Activated CD4-positive, alpha-beta T cell treated with anti-CD3 and anti-CD28 coated beads for 36 hours (primary cell): ENCODE results near the gene DIP2C. TPM values are rescaled to one million over a fixed set of nuclear protein-coding genes. Genes with fewer than 3 reads are reported as not detected.

Experiments
- ATAC-seq: fragments of 200-7000 bp; cut with Tn5 transposase; one replicate; pipeline ENCODE4 v1.10.0; 2021; ENCODE audit warnings: mild to moderate bottlenecking, moderate library complexity
- CTCF ChIA-PET: fragments of 350-600 bp; sonication (Branson Sonifier 250); formaldehyde crosslinking; loops from one replicate; lab custom pipeline; 2021; ENCODE audit warnings: antibody characterized with exemption; lab: Charles Lee
- POLR2A ChIA-PET: fragments of 350-600 bp; sonication (Branson Sonifier 250); formaldehyde crosslinking; loops from one replicate; lab custom pipeline; 2021; ENCODE audit warnings: antibody characterized with exemption, inconsistent platforms; lab: Charles Lee
- DNase-seq: peaks from one replicate; pipeline ENCODE4 v3.0.0-alpha.2; 2020
- H3K27ac Mint-ChIP-seq: one replicate; pipeline ENCODE4 v1.8.0; 2021; ENCODE audit warnings: mixed read lengths
- H3K27me3 Mint-ChIP-seq: one replicate; pipeline ENCODE4 v1.8.0; 2021; ENCODE audit warnings: mixed read lengths
- H3K36me3 Mint-ChIP-seq: one replicate; pipeline ENCODE4 v1.8.0; 2021; ENCODE audit warnings: low read depth, mixed read lengths
- H3K4me1 Mint-ChIP-seq: one replicate; pipeline ENCODE4 v1.8.0; 2021; ENCODE audit warnings: mixed read lengths
- H3K4me3 Mint-ChIP-seq: one replicate; pipeline ENCODE4 v1.8.0; 2021; ENCODE audit warnings: mild to moderate bottlenecking, moderate library complexity, mixed read lengths
- H3K9me3 Mint-ChIP-seq: one replicate; pipeline ENCODE4 v1.8.0; 2021; ENCODE audit warnings: low read depth, mixed read lengths
- intact Hi-C, 2 experiments: fragments of 100-400 bp; cut with DNase I in 1 of 2; cut with micrococcal nuclease in 1 of 2; formaldehyde crosslinking; loops; one replicate each; pipeline versions ENCODE4 v1.14.2 to v1.15.1; 2022 to 2024; cut with DNase I, micrococcal nuclease
- total RNA-seq, 2 experiments: library from RNA; stranded (reverse); gene quantifications; one replicate each; pipeline ENCODE4 v1.2.3, GENCODE V29; 2021

DIP2C gene
- total RNA-seq, 2 experiments from 2014 or later, result 0.76 to 0.94 TPM

GRCh38 chr10:670990-671389 lies 18.5 kb downstream of the DIP2C start:
- peaks cover 6% of the 10 kb centered on the region for H3K27me3 Mint-ChIP-seq
- H3K36me3 Mint-ChIP-seq, result no peaks in the 10 kb centered on the region
- DNase-seq (no peak), ATAC-seq (no peak)
- H3K4me3 Mint-ChIP-seq, result no peak overlapping the region
- H3K4me1 Mint-ChIP-seq, result peaks cover 2% of the 10 kb centered on the region
- CTCF ChIA-PET, result no interaction called here
- POLR2A ChIA-PET, result no interaction called here
- peaks cover 2% of the 10 kb centered on the region for H3K9me3 Mint-ChIP-seq
- no peak overlapping the region for H3K27ac Mint-ChIP-seq
- intact Hi-C loops, result no loop called here

GRCh38 chr10:670038-670437 lies 19.4 kb downstream of the DIP2C start:
- CTCF ChIA-PET, result no interaction called here
- intact Hi-C loops, result no loop called here

GRCh38 chr10:668786-669485 lies 20.5 kb downstream of the DIP2C start:
- Mint-ChIP-seq H3K9me3 (peaks cover 2% of the 10 kb centered on the region), H3K27ac (no peak overlapping the region), H3K36me3 (no peaks in the 10 kb centered on the region), H3K4me3 (no peak overlapping the region), H3K27me3 (peaks cover 6% of the 10 kb centered on the region), H3K4me1 (no peaks in the 10 kb centered on the region)
- intact Hi-C loops, result no loop called here
- ATAC-seq, result no peak
- ChIA-PET CTCF (no interaction called here), POLR2A (interaction anchor here (0.6 kb wide), 1 partner anchor 92 kb away, joined by 6 read pairs; no protein-coding TSS in a partner anchor)
- DNase-seq, result no peak

More at GRCh38 chr10:670038-670437, 19.4 kb downstream of the DIP2C start:
- Mint-ChIP-seq H3K27ac (no peak overlapping the region), H3K36me3 (no peaks in the 10 kb centered on the region), H3K27me3 (peaks cover 6% of the 10 kb centered on the region), H3K4me1 (no peaks in the 10 kb centered on the region), H3K9me3 (peaks cover 2% of the 10 kb centered on the region), H3K4me3 (no peak overlapping the region)
- POLR2A ChIA-PET, result interaction anchor here (0.6 kb wide), 1 partner anchor 93 kb away, joined by 6 read pairs; no protein-coding TSS in a partner anchor
- DNase-seq (no peak), ATAC-seq (no peak)

- H3K36me3 Mint-ChIP-seq, result no peaks in the 10 kb centered on the region
- POLR2A ChIA-PET, result no interaction called here
- no peak overlapping the region for H3K4me3 Mint-ChIP-seq
- intact Hi-C loops, result no loop called here
- peaks cover 2% of the 10 kb centered on the region for H3K9me3 Mint-ChIP-seq
- DNase-seq (no peak), ATAC-seq (no peak)
- CTCF ChIA-PET, result no interaction called here
- peaks cover 4% of the 10 kb centered on the region for H3K27me3 Mint-ChIP-seq
- no peak overlapping the region for H3K27ac Mint-ChIP-seq
- H3K4me1 Mint-ChIP-seq, result no peaks in the 10 kb centered on the region
Observed at GRCh38 chr10:667602-668143, 21.8 kb downstream of the DIP2C start.

- ATAC-seq (no peak), DNase-seq (no peak)
- Mint-ChIP-seq H3K36me3 (no peaks in the 10 kb centered on the region), H3K4me3 (no peak overlapping the region), H3K9me3 (peaks cover 2% of the 10 kb centered on the region), H3K27ac (no peak overlapping the region), H3K27me3 (peaks cover 4% of the 10 kb centered on the region), H3K4me1 (no peaks in the 10 kb centered on the region)
- POLR2A ChIA-PET, result no interaction called here
- intact Hi-C loops, result no loop called here
- CTCF ChIA-PET, result no interaction called here
Observed at GRCh38 chr10:667096-667495, 22.4 kb downstream of the DIP2C start.

- intact Hi-C loops, result no loop called here
- DNase-seq, result no peak
- Mint-ChIP-seq H3K4me3 (no peak overlapping the region), H3K27ac (no peak overlapping the region), H3K4me1 (no peaks in the 10 kb centered on the region), H3K27me3 (peaks cover 2% of the 10 kb centered on the region), H3K9me3 (peaks cover 2% of the 10 kb centered on the region), H3K36me3 (no peaks in the 10 kb centered on the region)
- ATAC-seq, result no peak
- ChIA-PET POLR2A (no interaction called here), CTCF (no interaction called here)
Observed at GRCh38 chr10:666237-667012, 23.0 kb downstream of the DIP2C start.

GRCh38 chr10:665579-666091 lies 23.8 kb downstream of the DIP2C start:
- Mint-ChIP-seq H3K36me3 (no peaks in the 10 kb centered on the region), H3K9me3 (peaks cover 2% of the 10 kb centered on the region), H3K4me1 (no peaks in the 10 kb centered on the region), H3K27ac (no peak overlapping the region), H3K4me3 (no peak overlapping the region), H3K27me3 (no peaks in the 10 kb centered on the region)
- DNase-seq, result no peak
- POLR2A ChIA-PET, result no interaction called here
- no peak for ATAC-seq
- intact Hi-C loops, result no loop called here
- CTCF ChIA-PET, result no interaction called here

GRCh38 chr10:664893-665292 lies 24.6 kb downstream of the DIP2C start:
- Mint-ChIP-seq H3K9me3 (no peaks in the 10 kb centered on the region), H3K36me3 (no peaks in the 10 kb centered on the region), H3K27me3 (no peaks in the 10 kb centered on the region), H3K4me1 (no peaks in the 10 kb centered on the region), H3K27ac (no peak overlapping the region), H3K4me3 (no peak overlapping the region)
- ATAC-seq, result no peak
- no peak for DNase-seq
- intact Hi-C loops, result no loop called here
- ChIA-PET CTCF (no interaction called here), POLR2A (no interaction called here)

DNA sequence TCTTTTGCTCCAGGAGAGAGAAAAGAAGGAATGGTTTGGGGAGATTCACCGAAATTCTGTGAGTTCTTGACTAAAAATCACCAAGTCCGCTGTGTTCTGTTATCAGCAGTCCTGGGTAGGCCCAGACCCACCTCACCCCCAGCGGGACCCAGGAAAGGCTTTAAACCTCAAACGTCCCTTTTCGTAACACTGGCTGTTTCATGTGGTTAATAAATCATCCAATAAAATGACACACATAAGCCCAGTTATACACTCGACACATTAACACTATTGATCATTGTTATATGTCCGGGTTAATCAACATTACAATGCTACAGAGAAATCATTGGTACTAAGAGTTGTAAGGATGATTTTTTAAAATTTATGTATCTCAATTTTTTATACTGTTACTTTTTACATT lies 25.2 kb downstream of the DIP2C start:
- ATAC-seq (no peak), DNase-seq (no peak)
- ChIA-PET CTCF (no interaction called here), POLR2A (no interaction called here)
- H3K27me3 Mint-ChIP-seq, result no peaks in the 10 kb centered on the region
- intact Hi-C loops, result no loop called here
- H3K4me1 Mint-ChIP-seq, result peaks cover 5% of the 10 kb centered on the region
- no peak overlapping the region for H3K4me3 Mint-ChIP-seq
- no peaks in the 10 kb centered on the region for H3K36me3 Mint-ChIP-seq
- H3K27ac Mint-ChIP-seq, result no peak overlapping the region
- H3K9me3 Mint-ChIP-seq, result no peaks in the 10 kb centered on the region

- Mint-ChIP-seq H3K36me3 (no peaks in the 10 kb centered on the region), H3K27ac (no peak overlapping the region), H3K4me1 (peaks cover 6% of the 10 kb centered on the region), H3K27me3 (no peaks in the 10 kb centered on the region), H3K4me3 (no peak overlapping the region), H3K9me3 (no peaks in the 10 kb centered on the region)
- DNase-seq (no peak), ATAC-seq (no peak)
- CTCF ChIA-PET, result no interaction called here
- POLR2A ChIA-PET, result no interaction called here
- intact Hi-C loops, result no loop called here
Observed at GRCh38 chr10:663831-664251, 25.6 kb downstream of the DIP2C start.

GRCh38 chr10:663466-663751 lies 26.1 kb downstream of the DIP2C start:
- H3K4me1 Mint-ChIP-seq, result peaks cover 6% of the 10 kb centered on the region
- DNase-seq (no peak), ATAC-seq (no peak)
- H3K4me3 Mint-ChIP-seq, result no peak overlapping the region
- H3K36me3 Mint-ChIP-seq, result no peaks in the 10 kb centered on the region
- ChIA-PET CTCF (no interaction called here), POLR2A (no interaction called here)
- no peak overlapping the region for H3K27ac Mint-ChIP-seq
- intact Hi-C loops, result no loop called here
- no peaks in the 10 kb centered on the region for H3K27me3 Mint-ChIP-seq
- no peaks in the 10 kb centered on the region for H3K9me3 Mint-ChIP-seq
